Stimulated activated CD8-positive, alpha-beta memory T cell treated with anti-CD3 and anti-CD28 coated beads, Interleukin-2, amount 100 ng/mL, for 48 hours (primary cell): ENCODE measurements around the gene UBXN7.
"Not testable (repeated sequence)": the region's sequence is repeated elsewhere in the genome, so short reads cannot be mapped to it uniquely, and the experiment has no call there.

ENCODE experiments used
- DNase-seq, 2 donors: peaks; one replicate each; pipeline ENCODE4 v3.0.0-alpha.2; 2020; ENCODE audit warnings: low read depth in 2 of 2

Gene UBXN7

DNA sequence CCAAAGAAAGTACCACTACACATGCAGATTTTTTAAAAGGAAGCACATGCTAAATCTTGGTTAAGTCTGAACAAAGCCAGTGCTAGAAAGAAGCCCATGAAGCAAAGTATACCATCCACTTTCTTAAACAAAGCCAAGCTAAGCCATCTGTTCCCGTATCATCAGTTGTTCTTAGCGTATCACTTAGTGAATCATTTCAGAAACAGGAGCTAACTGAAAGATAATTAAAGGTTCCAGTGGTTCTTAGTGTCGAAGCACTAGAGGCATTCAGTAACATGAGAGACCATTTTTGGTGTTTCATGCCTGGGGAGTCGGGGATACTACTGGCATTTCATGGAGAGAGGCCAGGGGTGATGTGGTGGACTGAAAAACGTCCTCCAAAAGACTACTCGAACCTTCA lies 12.8 kb downstream of the UBXN7 start:
- DNase-seq, result no peak

DNA sequence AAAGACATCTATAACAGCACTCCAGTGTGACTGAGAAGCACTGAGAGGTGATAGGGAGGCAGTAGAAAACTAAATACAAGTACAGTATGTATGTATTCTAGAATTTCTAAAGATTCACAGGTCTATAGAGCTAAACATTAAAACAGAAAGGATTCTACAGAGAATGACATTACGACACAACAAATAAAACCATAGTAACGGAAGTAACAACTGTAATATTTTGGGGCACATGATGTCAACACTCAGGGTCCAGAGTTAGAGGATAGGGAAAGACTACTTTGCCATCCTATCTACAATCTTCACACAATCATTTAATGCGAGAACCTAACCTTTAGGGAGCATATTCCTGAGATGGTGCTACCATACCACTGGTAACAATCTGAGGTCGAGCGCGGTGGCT lies 13.6 kb downstream of the UBXN7 start:
- no peak for DNase-seq

DNA sequence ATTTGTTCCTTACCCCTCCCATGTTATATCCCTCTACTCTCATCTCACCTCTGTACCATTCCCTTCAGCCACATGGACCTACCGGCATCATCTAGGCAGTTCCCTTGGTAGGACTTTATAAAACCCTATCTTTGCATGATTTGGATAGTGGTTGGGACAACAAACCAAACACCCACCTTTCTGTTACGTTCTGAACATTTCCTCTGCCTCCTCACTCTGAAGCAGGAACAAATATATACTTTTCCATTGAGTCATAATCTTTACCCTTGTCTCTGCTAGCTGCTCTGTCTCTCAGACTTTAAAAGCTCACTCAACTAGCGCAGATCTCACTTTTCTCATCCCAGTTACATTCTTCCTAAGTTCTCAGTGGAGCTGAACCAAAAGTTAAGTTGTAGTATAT lies 17.8 kb downstream of the UBXN7 start:
- DNase-seq, result no peak

DNA sequence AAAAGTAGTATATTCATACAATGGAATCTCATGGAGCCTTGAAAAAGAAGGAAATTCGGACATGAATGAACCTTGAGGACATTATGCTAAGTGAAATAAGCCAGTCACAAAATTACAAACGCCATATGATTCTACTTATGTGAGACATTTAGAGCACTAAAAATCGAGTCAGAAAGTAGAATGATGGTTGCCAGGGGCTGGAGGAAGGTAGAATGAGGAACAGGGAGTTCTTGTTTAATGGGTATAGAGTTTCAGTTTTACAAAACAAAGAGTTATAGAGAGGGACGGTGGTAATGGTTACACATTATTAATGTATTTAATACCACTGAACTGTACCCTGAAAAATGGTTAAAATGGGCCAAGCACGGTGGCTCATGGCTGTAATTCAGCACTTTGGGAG lies 19.5 kb downstream of the UBXN7 start:
- DNase-seq, result no peak

DNA sequence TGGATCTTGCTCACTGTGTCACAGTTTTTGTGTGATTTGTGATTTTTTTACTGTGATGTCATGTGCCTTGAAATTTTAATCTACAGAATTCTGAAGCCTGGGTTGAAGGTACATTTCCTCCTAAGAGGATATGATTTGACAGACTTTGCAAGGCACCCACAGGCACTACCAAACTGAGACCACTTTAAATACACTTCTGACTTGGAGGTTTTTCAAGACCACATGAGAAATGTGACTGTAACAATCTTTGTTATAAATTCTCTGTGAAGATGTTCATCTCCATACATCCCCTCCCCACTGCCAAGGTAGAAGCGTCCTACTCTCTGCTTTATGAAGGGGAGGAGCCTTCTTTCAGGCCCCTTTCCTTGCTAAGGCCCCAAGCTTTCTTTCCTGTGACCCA lies 22.8 kb downstream of the UBXN7 start:
- no peak for DNase-seq

DNA sequence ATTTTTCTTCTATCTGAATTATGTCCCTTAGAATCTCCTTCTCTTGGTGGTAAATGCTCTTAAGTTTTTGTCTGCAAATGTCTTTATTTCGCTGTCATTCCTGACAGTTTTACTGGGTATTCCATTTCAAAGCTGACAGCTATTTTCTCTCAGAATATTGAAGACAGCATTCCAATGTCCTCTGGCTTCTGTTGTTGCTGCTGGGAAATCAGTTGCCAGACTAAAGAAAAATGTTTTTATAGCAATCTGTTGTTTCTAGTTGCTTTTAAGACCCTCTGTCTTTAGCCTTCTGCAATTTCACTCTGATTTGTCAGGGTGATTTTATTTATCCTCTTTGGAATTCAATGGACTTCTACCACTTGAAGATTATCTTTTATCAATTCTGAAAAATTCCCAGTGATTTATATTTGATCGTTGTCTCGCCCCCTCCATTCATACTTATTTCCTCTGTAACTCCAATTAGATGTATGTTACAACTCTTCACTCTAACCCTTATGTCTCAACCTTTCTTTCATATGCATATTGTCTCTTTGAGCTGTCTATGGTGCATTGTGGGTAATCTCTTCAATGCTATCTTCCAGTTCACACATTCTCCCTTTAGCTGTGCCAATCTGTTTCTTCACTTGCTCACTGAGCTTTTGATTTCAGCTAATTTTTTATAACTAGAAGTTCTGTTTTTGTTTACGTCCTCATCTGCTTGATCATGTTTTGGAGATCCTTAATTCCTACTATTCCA lies 23.5 kb downstream of the UBXN7 start:
- no peak for DNase-seq

DNA sequence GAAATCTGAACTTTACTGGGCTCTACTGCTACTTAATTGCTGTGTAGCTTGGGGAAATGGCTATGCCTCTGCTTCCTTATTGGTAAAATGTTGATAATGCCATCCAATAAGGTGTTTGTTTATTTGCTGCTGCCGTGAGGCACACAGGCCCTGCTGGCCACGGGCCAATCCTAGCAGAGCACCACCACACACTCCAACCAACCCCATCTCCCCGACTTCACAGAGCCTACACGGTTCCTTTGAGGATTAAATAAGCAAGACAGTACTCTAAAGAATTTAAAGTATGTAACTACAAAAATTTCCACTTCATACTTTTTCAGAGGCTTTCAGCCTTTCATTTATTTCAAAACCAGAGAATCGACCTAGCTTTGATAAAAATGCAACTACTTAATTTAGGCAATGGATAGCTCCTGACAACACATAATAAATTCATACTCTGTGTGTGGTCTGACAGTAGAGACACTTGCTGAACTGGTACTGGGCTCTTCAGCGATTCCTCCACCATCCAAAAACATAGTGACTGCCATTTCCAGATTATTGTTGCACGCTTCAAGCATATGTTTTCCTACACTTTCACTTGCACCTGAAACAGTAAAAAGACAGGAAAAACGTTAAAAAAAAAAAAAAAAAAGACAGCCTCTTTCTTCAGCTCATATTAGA lies 25.3 kb downstream of the UBXN7 start:
- DNase-seq, result no peak

DNA sequence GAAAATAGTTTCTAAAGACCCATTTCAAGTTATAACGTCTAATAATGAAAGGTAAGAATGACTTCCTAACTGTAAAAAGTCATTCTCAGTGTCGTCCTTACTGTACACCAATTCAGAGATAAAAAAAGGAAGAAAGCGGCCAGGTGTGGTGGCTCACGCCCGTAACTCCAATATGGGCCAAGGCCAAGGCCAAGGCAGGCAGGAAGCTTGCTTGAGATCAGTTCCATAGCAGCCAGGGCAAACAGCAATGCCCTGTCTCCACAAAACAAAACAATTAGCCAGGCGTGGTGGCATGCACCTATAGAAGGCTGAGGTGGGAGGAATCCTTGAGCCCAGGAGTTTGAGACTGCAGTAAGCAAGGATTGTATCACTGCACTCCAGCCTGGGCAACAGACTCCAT lies 31.9 kb downstream of the UBXN7 start:
- no peak for DNase-seq

DNA sequence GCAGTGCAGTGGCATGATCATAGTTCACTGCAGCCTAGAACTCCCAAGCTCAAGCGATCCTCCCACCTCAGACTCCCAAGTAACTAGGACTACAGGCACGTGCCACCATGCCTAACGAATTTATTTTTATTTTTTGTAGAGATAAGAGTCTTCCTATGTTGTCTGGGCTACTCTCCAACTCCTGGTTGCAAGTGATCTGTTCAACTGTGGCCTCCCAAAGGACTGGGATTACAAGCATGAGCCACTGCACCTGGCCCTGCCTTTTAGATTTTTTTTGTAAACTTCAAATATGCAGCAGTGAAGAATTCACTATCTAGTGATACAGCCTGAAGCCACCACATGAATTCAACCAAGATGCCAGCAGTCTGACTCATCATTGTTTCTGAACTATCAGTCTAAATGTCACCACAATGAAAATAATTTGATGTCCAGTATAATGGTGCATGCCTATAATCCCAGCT lies 32.7 kb downstream of the UBXN7 start:
- DNase-seq, result no peak

DNA sequence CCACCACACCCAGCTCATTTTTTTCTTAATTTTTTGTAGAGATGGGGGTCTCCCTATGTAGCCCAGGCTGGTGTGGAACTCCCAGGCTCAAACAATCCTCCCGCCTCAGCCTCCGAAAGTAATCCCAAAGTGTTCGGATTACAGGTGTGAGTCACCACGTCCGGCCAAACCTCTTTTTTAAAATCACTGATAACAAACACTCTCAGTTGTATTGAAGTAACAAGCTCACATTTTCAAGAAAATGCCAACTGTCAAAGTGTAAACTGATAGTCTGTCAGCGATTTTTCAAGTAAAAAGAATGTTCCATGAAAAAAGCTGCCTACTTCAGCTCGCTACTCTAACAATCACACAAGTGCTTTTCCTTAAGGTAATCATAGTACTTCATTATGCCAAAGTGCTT lies 33.4 kb downstream of the UBXN7 start:
- DNase-seq, result no peak

DNA sequence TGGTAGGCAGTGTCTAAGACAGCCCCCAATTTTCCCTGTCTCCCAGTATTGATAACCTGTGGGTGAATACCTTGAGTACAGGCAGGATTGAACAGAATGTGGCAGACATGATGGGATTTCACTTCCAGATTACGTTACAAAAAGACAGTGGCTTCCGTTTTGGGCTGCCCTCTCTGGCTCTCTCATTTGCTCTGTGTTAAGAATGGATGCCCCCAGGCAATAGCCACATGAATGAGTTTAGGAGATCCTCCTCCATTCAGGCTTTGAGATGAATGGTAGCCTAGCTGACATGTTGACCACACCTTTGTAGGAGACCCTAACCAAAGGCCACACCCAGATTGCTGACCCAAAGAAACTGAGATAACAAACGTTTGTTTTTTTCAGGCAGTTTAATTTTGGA lies 34.3 kb downstream of the UBXN7 start:
- DNase-seq, result no peak

DNA sequence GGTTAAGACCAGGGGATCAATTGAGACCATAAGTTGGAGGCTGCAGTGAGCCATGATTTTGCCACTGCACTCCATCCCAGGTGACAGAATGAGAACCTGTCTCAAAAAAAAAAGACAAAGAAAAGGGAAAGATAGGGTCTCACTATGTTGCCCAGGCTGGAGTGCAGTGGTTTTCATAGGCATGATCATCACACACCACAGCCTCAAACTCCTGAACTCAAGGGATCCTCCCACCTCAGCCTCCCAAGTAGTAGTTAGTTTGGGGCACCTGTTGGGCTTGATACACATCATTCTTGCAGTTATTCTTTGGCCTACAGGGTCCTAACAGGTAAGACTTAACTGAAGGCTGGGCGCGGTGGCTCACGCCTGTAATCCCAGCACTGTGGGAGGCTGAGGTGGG lies 42.1 kb downstream of the UBXN7 start:
- DNase-seq, result no peak

DNA sequence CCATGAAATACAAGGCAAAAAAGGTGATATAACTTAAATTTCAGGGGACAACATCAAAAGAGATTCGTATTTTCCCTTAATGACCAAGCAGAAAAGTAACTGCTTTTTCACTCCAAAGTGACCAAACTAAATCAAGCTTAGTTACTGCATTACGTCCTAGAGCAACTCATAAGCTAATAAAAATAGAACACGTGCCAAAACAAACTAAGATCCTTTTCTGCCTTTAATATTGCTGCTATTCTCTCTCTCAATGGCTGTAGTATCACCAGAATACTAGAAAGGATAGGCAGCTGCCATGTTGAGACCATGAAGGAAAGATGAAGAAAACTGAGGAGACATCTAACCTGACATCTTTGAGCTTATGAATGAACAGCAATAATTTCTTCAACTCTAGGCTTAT lies 43.3 kb downstream of the UBXN7 start:
- no peak for DNase-seq

DNA sequence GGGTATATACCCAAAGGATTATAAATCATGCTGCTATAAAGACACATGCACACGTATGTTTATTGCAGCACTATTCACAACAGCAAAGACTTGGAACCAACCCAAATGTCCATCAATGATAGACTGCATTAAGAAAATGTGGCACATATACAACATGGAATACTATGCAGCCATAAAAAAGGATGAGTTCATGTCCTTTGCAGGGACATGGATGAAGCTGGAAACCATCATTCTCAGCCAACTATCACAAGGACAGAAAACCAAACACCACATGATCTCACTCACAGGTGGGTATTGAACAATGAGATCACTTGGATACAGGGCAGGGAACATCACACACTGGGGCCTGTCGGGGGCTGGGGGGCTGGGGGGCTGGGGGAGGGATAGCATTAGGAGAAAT lies 44.3 kb downstream of the UBXN7 start:
- not testable (repeated sequence) for DNase-seq

DNA sequence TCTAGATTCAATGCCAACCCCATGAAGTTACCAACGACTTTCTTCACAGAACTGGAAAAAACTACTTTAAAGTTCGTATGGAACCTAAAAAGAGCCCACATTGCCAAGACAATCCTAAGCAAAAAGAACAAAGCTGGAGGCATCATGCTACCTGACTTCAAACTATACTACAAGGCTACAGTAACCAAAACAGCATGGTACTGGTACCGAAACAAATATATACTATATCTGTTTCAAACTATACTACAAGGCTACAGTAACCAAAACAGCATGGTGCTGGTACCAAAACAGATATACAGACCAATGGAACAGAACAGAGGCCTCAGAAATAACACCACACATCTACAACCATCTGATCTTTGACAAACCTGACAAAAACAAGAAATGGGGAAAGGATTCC lies 45.4 kb downstream of the UBXN7 start:
- not testable (repeated sequence) for DNase-seq

DNA sequence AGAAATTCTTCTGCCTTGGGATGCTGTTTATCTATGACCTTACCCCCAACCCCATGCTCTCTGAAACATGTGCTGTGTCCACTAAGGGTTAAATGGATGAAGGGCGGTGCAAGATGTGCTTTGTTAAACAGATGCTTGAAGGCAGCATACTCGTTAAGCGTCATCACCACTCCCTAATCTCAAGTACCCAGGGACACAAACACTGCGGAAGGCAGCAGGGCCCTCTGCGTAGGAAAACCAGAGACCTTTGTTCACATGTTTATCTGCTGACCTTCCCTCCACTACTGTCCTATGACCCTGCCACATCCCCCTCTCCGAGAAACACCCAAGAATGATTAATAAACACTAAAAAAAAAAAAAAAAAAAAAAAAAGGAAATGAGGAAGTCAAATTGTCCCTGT lies 46.2 kb downstream of the UBXN7 start:
- DNase-seq, result not testable (repeated sequence)

DNA sequence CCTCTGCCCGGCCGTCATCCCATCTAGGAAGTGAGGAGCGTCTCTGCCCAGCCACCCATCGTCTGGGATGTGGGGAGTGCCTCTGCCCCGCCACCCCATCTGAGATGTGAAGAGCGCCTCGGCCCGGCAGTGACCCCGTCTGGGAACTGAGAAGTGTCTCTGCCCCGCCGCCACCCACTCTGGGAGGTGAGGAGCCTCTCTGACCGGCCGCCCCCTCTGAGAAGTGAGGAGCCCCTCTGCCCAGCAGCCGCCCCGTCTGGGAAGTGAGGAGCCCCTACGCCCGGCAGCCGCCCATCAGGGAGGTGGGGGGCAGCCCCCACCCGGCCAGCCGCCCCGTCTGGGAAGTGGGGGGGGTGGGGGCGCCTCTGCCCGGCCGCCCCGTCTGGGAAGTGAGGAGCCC lies 46.8 kb downstream of the UBXN7 start:
- DNase-seq, result not testable (repeated sequence)

DNA sequence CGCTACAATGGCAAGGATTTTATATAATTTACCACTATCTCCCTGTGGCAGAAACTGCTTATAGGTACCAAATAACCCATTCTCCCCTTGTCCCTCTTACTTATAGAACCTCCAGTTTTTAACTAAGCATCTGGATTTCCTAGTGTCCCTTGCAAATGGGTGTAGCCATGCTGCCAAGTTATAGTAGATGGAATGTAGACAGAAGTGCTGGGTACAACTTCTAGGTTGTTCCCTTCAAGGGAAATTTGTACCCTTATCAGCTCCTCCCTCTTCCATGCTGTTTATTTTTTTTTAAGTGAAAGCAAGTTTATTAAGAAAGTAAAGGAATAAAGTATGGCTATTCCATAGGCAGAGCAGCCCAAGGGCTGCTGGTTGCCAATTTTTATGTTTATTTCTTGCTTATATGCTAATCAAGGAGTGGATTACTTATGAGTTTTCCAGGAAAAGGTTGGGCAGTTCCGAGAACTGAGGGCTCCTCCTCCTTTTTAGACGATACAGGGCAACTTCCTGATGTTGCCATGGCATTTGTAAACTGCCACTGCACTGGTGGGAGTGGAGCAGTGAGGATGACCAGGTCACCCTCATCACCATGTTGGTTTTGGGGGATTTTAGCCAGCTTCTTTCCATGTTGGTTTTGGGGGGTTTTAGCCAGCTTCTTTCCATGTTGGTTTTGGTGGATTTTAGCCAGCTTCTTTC lies 53.9 kb downstream of the UBXN7 start:
- DNase-seq, result no peak

DNA sequence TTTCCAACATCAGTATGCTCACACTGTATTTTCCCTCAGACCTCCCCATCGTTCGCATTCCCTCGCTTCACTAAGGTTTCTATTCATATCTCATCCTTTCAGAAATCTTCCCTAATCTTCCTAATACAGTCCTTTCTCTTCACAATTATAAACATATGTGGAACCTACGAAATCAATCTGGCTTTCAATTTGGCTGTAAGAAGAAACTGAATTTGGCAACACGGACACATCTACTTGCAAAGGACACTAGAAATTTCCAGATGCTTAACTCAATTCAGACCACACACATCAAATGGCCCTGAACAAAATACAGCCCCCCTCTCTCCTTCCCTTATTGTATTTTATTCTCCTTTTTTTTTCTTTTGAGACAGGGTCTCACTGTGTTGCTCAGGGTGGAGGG lies 54.9 kb downstream of the UBXN7 start:
- DNase-seq, result no peak

DNA sequence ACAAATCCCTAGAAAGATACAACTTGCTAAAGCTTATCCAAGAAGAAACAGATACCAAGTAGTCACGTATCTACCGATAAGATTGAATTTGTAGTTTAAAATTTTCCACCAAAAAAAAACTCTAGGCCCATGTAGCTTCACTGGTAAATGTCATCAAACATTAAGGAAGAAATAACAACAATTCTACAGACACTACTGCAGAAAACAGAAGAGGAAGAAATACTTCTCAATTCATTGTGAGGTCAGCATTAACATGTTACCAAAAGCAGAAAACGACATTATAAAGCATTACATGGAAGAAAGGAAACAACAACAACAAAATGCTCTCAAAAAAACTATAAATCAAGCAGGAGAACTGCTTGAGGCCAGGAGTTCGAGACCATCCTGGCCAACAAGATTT lies 66.5 kb downstream of the UBXN7 start:
- no peak for DNase-seq

DNA sequence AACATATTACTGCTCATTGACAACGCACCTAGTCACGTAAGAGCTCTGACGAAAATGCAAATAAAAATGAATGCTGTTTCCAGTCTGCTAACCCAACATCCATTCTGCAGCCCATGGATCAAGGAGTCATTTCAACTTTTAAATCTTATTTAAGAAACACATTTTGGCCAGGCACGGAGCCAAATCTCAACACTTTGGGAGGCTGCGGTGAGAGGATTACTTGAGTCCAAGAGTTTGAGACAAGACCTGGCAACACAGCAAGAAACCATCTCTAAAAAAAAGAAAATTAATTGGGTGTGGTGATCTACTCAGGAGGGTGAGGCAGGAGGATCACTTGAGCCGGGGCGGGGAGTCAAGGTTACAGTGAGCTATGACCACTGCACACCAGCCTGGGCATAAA lies 71.6 kb downstream of the UBXN7 start:
- no peak for DNase-seq

DNA sequence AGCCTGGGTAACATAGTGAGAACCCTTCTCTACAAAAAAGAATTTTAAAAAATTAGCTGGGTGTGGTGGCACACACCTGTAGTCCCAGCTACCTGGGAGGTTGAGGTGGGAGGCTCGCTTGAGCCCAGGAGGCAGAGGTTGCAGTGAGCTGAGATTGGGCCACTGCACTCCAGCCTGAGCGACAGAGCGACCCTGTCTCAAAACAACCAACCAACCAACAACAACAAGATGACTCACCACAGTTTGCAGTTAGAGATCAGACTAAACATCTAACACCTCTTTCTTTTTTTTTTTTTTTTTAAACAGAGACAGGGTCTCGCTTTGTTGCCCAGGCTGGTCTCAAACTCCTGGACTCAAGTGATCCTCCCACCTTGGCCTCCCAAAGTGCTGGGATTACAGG lies 73.7 kb downstream of the UBXN7 start:
- DNase-seq, result not testable (repeated sequence)

DNA sequence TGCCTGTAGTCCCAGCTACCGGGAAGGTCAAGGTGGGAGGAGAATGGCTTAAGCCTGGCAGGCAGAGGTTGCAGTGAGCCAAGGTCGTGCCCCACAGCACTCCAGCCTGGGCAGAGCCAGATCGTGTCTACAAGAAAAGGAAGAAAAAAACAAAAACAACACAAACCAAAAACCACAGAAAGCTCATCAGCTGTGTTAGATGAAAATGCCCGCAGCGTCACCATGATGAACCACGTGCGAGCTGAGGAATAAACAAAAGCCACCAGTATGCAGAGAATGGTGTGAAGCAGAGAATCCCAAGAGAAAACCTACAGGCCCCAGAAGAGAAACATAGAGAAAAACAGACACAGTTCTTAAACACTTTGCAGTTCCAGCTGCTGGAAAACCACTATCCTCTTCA lies 74.3 kb downstream of the UBXN7 start:
- no peak for DNase-seq
